ENCODE measurements around the gene SEL1L2. TPM values are rescaled to one million over a fixed set of nuclear protein-coding genes. Genes with fewer than 3 reads are reported as not detected.

The SEL1L2 gene
- total RNA-seq, 1 donor from 2014 or later: not detected

Other genes starting within 250 kb of the SEL1L2 start
- gene ESF1, start 205.7 kb downstream of the SEL1L2 start, total RNA-seq: 21.5 TPM
- gene NDUFAF5, start 205.6 kb downstream of the SEL1L2 start, total RNA-seq: 28.2 TPM
- gene MACROD2, start 4.9 kb upstream of the SEL1L2 start, total RNA-seq: 13.8 TPM

Data from sciatic nerve (tissue), 1 donor.